ENCODE measurements around the gene PUS10.

DNA sequence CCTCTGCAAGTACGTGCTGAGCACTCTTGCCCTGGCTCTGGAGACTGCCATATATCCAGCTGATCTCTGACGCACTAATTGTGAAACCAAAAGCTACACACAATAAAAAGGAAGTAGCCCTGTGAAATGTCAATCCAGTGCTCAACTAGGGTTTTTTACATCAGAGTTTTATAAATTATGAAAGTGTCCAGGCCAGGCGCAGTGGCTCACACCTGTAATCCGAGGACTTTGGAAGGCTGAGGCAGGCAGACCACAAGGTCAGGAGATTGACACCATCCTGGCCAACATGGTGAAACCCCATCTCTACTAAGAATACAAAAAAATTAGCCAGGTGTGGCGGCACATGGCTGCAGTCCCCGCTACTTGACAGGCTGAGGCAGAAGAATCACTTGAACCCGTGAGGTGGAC lies 25.1 kb downstream of the PUS10 start:
- TF ChIP-seq GATA3 (IDR thresholded peaks at IDR 0.05; ENCODE audit: low read depth, low read length), result no peak
- no peak for TF ChIP-seq GATA2 (IDR thresholded peaks at IDR 0.05; ENCODE audit: low read depth, low read length)
